CD4-positive, alpha-beta T cell treated with Interleukin-17A for 4 hours (primary cell): ENCODE data around the gene AGPAT4.

Experiments
- DNase-seq: peaks from one replicate; pipeline ENCODE4 v3.0.0-alpha.2; 2020; ENCODE audit warnings: mixed read lengths

The AGPAT4 gene

GRCh38 chr6:161254464-161255253 lies 19.2 kb downstream of the AGPAT4 start:
- DNase-seq: no peak

GRCh38 chr6:161254126-161254463 lies 19.8 kb downstream of the AGPAT4 start:
- DNase-seq: no peak

GRCh38 chr6:161251345-161251744 lies 22.5 kb downstream of the AGPAT4 start:
- DNase-seq: no peak

GRCh38 chr6:161249327-161249726 lies 24.5 kb downstream of the AGPAT4 start:
- DNase-seq: no peak

- DNase-seq: no peak
Observed at GRCh38 chr6:161246725-161247124, 27.1 kb downstream of the AGPAT4 start.

GRCh38 chr6:161245363-161245762 lies 28.5 kb downstream of the AGPAT4 start:
- no peak for DNase-seq

GRCh38 chr6:161244725-161245124 lies 29.1 kb downstream of the AGPAT4 start:
- no peak for DNase-seq

- DNase-seq: no peak
Observed at GRCh38 chr6:161242779-161243693, 30.8 kb downstream of the AGPAT4 start.

GRCh38 chr6:161242113-161242512 lies 31.7 kb downstream of the AGPAT4 start:
- DNase-seq: no peak

GRCh38 chr6:161239001-161239400 lies 34.9 kb downstream of the AGPAT4 start:
- DNase-seq: no peak

- DNase-seq: no peak
Observed at GRCh38 chr6:161238500-161238899, 35.4 kb downstream of the AGPAT4 start.

- DNase-seq: no peak
Observed at GRCh38 chr6:161238081-161238480, 35.8 kb downstream of the AGPAT4 start.

- no peak for DNase-seq
Observed at GRCh38 chr6:161237176-161237575, 36.7 kb downstream of the AGPAT4 start.

GRCh38 chr6:161235776-161236633 lies 37.9 kb downstream of the AGPAT4 start:
- DNase-seq: no peak

GRCh38 chr6:161233986-161234661 lies 39.7 kb downstream of the AGPAT4 start:
- no peak for DNase-seq

GRCh38 chr6:161232467-161232866 lies 41.4 kb downstream of the AGPAT4 start:
- no peak for DNase-seq

GRCh38 chr6:161232010-161232409 lies 41.9 kb downstream of the AGPAT4 start:
- DNase-seq: no peak

GRCh38 chr6:161230339-161230738 lies 43.5 kb downstream of the AGPAT4 start:
- DNase-seq: no peak

GRCh38 chr6:161228921-161229591 lies 44.8 kb downstream of the AGPAT4 start:
- DNase-seq: no peak

- DNase-seq: no peak
Observed at GRCh38 chr6:161228096-161228495, 45.8 kb downstream of the AGPAT4 start.

GRCh38 chr6:161227004-161227960 lies 46.6 kb downstream of the AGPAT4 start:
- DNase-seq: no peak
